Measurements from ENCODE around the gene PCBP3. TPM values are rescaled to one million over a fixed set of nuclear protein-coding genes. Genes with fewer than 3 reads are reported as not detected.

The PCBP3 gene
- total RNA-seq, 1 experiment from 2014 or later = 10.9 TPM

- no peak overlapping the region for H3K18ac ChIP-seq (ENCODE audit: insufficient read length, low read depth, low read length)
- DNase-seq = no peak
- H3K9me3 ChIP-seq (ENCODE audit: control insufficient read depth, low read depth, low read length) = no peaks in the 10 kb centered on the region
- H3K79me1 ChIP-seq (ENCODE audit: insufficient read depth, low read depth, low read length, poor library complexity, severe bottlenecking) = no peaks in the 10 kb centered on the region
- H4K5ac ChIP-seq (ENCODE audit: insufficient read length, low read depth, low read length) = no peak overlapping the region
- H2BK15ac ChIP-seq (ENCODE audit: low read depth, low read length) = no peak overlapping the region
- no peaks in the 10 kb centered on the region for H3K9me3 Mint-ChIP-seq
- H3K4me2 ChIP-seq (ENCODE audit: insufficient read depth, insufficient read length, low read length) = no peak overlapping the region
- no peak overlapping the region for H4K8ac ChIP-seq (replicated peaks; ENCODE audit: insufficient read length, low read depth, low read length)
- H3K27ac Mint-ChIP-seq = no peak overlapping the region
- H3K79me2 ChIP-seq (ENCODE audit: insufficient read depth, low read length) = no peaks in the 10 kb centered on the region
- no peaks in the 10 kb centered on the region for H3K23me2 ChIP-seq (ENCODE audit: insufficient read length, low read depth, low read length, poor library complexity, severe bottlenecking)
- H3K4me1 ChIP-seq (ENCODE audit: insufficient read depth, low read length) = no peaks in the 10 kb centered on the region
- H2AK5ac ChIP-seq (ENCODE audit: insufficient read length, low read length) = no peak overlapping the region
- no peak overlapping the region for H2AFZ ChIP-seq (ENCODE audit: low read length)
- no peaks in the 10 kb centered on the region for H3K36me3 Mint-ChIP-seq (ENCODE audit: insufficient read depth in 1 of 3, low read depth in 3 of 3)
- no peak overlapping the region for H2BK20ac ChIP-seq (ENCODE audit: low read depth, low read length, poor library complexity, severe bottlenecking)
- no peak for TF ChIP-seq CTCF (conservative IDR thresholded peaks at IDR 0.05)
- H3K4me1 Mint-ChIP-seq = no peaks in the 10 kb centered on the region
- no peak overlapping the region for H2BK120ac ChIP-seq (ENCODE audit: low read depth, low read length, poor library complexity, severe bottlenecking)
- no peak overlapping the region for H3K9ac ChIP-seq (ENCODE audit: extremely low read depth, insufficient read length, low read length)
- H3K56ac ChIP-seq (ENCODE audit: insufficient read length, low read depth, low read length) = no peak overlapping the region
- no peak overlapping the region for H2BK5ac ChIP-seq (ENCODE audit: insufficient read length, low read length)
- H3K4me3 Mint-ChIP-seq = no peak overlapping the region
- no peaks in the 10 kb centered on the region for H3K27me3 ChIP-seq (ENCODE audit: insufficient read depth, low read length)
- no CpG with 5 or more reads among the region's 22 CpGs for WGBS (ENCODE audit: extremely low coverage, insufficient read length, low lambda C conversion rate)
- H3K4ac ChIP-seq (ENCODE audit: low read depth, low read length) = no peak overlapping the region
- no peaks in the 10 kb centered on the region for H4K20me1 ChIP-seq (ENCODE audit: control insufficient read depth, insufficient read depth, insufficient read length)
- H3K23ac ChIP-seq (ENCODE audit: insufficient read length, low read depth, low read length) = no peak overlapping the region
- no peak overlapping the region for H2BK12ac ChIP-seq (ENCODE audit: insufficient read length, low read depth, low read length)
- H3K14ac ChIP-seq (ENCODE audit: insufficient read depth, low read length) = no peak overlapping the region
- no peaks in the 10 kb centered on the region; the same call in none of the 2 replicates for H3K27me3 Mint-ChIP-seq (ENCODE audit: low read depth)
- no peak overlapping the region for H4K91ac ChIP-seq (ENCODE audit: insufficient read length, low read depth, low read length)
- H3T11ph ChIP-seq (ENCODE audit: low read length) = no peak overlapping the region
- H3K27ac ChIP-seq (ENCODE audit: insufficient read length, low read depth, low read length) = no peak overlapping the region
Measured at GRCh38 chr21:45867671-45868081, 224.2 kb downstream of the PCBP3 start.
